ENCODE results near the gene REG4. TPM values are rescaled to one million over a fixed set of nuclear protein-coding genes. Genes with fewer than 3 reads are reported as not detected.

Gene REG4
- total and polyA plus RNA-seq, 2 of the 4 experiments (the other 2 are of a cell fraction) = not detected

DNA sequence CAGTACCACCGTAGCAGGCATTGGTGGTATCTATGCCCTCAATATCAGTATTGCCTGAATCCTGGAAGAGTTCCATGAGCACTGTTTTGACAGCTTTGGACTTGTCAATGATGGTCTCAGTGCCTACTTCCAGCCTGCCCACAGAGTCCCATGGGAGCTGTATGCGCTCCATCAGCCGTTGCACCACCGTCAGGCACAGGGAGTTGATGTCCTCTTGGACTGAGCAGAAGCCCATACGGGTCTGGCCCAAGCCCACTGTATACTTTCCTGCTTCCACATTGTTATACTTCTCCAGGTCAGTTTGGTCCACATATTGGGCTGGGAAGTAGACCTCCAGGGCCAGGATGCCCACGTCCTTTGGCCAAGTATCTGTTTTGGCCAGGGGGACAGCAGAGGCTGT lies 47.0 kb downstream of the REG4 start:
- no peak overlapping the region for H3K18ac ChIP-seq (ENCODE audit: low read depth, low read length)
- dilution Hi-C loops (cut with HindIII; ENCODE audit: low sequenced_read_pairs, unreplicated experiment) (no loop called here), intact Hi-C loops (cut with micrococcal nuclease) (loop anchor here (5.0 kb wide), 1 partner anchor 103 kb away; no protein-coding TSS in a partner anchor), in situ Hi-C loops (cut with MboI; ENCODE audit: low sequenced_read_pairs) (no loop called here)
- no peak overlapping the region for H2BK120ac ChIP-seq (ENCODE audit: low read depth, low read length)
- DNase-seq = no peak
- no peak overlapping the region for H2AK9ac ChIP-seq (replicated peaks; ENCODE audit: low read depth, low read length, poor library complexity)
- no peak overlapping the region for H2BK15ac ChIP-seq (ENCODE audit: low read depth, low read length)
- no peak overlapping the region for H3K4me2 ChIP-seq (ENCODE audit: low read depth, low read length)
- no peak overlapping the region for H2BK20ac ChIP-seq (ENCODE audit: low read depth, low read length)
- H2AFZ ChIP-seq (replicated peaks; ENCODE audit: low read length, poor library complexity) = no peak overlapping the region
- ChIA-PET POLR2A (ENCODE audit: unreplicated experiment) (no interaction called here), CTCF (no interaction called here)
- no peak for ATAC-seq (ENCODE audit: low read depth)
- H2AK5ac ChIP-seq (ENCODE audit: low read depth, low read length) = no peak overlapping the region
- H3K4ac ChIP-seq (ENCODE audit: low read depth, low read length) = no peak overlapping the region
- no peak overlapping the region for H3K14ac ChIP-seq (replicated peaks; ENCODE audit: low read depth, low read length)
- H3K9me1 ChIP-seq (ENCODE audit: insufficient read depth, low read length) = no peaks in the 10 kb centered on the region
- peaks cover 18% of the 10 kb centered on the region for H3K27me3 ChIP-seq (ENCODE audit: control insufficient read depth, insufficient read depth, low read length)
- no peak overlapping the region for H3K4me3 ChIP-seq (ENCODE audit: insufficient read depth, low read depth, low read length)
- no peak overlapping the region for H4K91ac ChIP-seq (ENCODE audit: insufficient read depth, low read depth, low read length)
- no peak overlapping the region for H3K9ac ChIP-seq (ENCODE audit: low read depth, low read length)
- no peak overlapping the region for H4K5ac ChIP-seq (ENCODE audit: low read depth, low read length)
- H2BK5ac ChIP-seq (ENCODE audit: low read depth, low read length, poor library complexity, severe bottlenecking) = no peak overlapping the region
- no peak overlapping the region for H3K27ac ChIP-seq (ENCODE audit: insufficient read depth, low read length)
- H4K8ac ChIP-seq (ENCODE audit: low read depth in 2 of 2, low read length in 2 of 2) = no peak overlapping the region
- H3K36me3 ChIP-seq (ENCODE audit: control insufficient read depth, insufficient read depth, low read length) = no peaks in the 10 kb centered on the region
- TF ChIP-seq MXI1 (IDR thresholded peaks at IDR 0.05; ENCODE audit: borderline replicate concordance, low read depth, low read length) = no peak
- peaks cover 2% of the 10 kb centered on the region; the same call in 1 of the 2 replicates for H3K4me1 ChIP-seq (ENCODE audit: control insufficient read depth, insufficient read depth, low read length)
- no TSS peak for BruUV-seq (replicated peaks)
- 100% methylated on average over 1 of the region's 6 CpGs; no CpG with 5 or more reads in 1 of the 2 experiments for WGBS, 2 experiments (ENCODE audit: extremely low coverage in 2 of 2, insufficient read length in 1 of 2)
- no peak overlapping the region for H3K56ac ChIP-seq (ENCODE audit: extremely low read depth, insufficient read depth, low read length)
- H4K20me1 ChIP-seq (ENCODE audit: insufficient read depth, low read length) = no peaks in the 10 kb centered on the region
- H3K9me3 ChIP-seq (ENCODE audit: control insufficient read depth, insufficient read depth, low read length) = peaks cover 3% of the 10 kb centered on the region
- no peak overlapping the region; the same call in 1 of the 2 replicates for H3K23ac ChIP-seq (ENCODE audit: low read depth, low read length)
- H3K79me1 ChIP-seq (ENCODE audit: low read depth in 1 of 2, low read length in 2 of 2) = no peaks in the 10 kb centered on the region
